NCI-H1436 treated with DMSO at 0.1 percent for 48 hours (cell line): Measurements from ENCODE around the gene SSBP2.
"Not testable (repeated sequence)": the region's sequence is repeated elsewhere in the genome, so short reads cannot be mapped to it uniquely, and the experiment has no call there.

ENCODE experiments used
- DNase-seq: peaks from one replicate; lab custom pipeline; 2025; lab: John Stamatoyannopoulos, UW

Gene SSBP2

GRCh38 chr5:81428446-81428845, 322.5 kb downstream of the SSBP2 start:
- no peak for DNase-seq

GRCh38 chr5:81427566-81427965, 323.3 kb downstream of the SSBP2 start:
- DNase-seq = no peak

GRCh38 chr5:81426359-81427030, 324.4 kb downstream of the SSBP2 start:
- DNase-seq = no peak

DNA sequence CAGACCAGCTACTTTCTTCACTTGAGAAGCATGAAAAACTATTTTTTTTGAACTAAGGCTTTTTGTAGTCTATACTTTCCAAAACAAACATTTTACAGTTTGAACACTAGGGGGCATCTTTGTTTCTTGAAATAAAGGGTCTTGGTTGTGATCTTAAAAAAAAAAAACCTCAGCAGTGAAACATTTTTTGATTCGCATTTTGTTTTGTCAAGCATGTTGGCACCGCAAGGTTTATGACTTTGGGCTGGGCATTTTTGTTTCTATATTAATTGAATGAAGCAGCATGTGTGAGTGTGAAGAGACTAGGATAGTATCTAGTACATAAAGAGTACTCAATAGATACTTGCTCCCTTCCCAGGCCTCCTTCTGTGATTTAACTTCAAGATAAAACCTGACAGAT, 325.3 kb downstream of the SSBP2 start:
- DNase-seq = no peak

GRCh38 chr5:81424728-81425127, 326.2 kb downstream of the SSBP2 start:
- DNase-seq = no peak

DNA sequence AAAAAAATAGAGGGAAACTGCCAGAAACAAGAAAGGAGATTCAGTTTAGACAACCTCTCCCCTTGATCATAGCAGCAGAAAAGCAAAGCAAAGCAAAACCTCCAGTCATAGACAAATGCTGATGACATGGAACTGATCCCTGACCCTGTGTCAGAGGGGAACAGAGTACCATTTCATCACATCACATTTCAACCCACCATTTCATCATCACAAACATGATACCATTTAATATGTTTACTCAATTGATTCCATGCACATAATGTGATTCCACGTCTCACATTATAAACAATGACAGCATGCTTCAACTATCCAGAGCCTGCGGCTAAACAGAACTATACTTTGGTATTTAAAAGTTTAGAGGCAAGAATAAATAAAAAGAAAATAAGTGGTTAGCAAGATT, 328.2 kb downstream of the SSBP2 start:
- DNase-seq = no peak

DNA sequence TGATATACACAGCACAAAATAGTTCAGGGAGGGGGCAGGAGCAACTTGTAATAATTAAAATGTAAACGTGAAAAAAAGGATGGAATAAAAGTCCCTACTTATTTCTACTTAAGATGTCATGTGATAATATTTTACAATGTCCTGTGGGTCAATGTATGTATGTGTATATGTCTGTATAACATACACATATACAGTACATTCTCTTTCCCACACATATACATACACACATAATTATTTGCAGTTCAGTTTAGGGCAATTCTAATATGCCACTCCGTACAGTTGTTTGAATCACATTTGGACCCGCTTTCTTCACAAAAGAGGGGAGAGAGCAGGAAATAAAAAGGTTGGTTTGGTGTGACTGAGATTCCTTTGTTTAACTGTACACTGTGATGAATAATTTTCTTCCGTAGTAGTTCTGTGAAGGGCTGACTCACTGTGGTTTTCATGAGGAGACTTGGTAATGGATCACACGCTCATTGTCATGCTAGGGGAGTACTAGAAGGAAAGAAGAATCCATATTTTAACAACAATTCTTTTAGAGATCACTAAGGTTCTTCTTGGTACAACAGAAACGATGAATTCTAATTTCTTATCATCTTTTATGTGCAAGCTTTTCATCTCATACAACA, 330.7 kb downstream of the SSBP2 start:
- no peak for DNase-seq

GRCh38 chr5:81418606-81419005, 332.3 kb downstream of the SSBP2 start:
- no peak for DNase-seq

DNA sequence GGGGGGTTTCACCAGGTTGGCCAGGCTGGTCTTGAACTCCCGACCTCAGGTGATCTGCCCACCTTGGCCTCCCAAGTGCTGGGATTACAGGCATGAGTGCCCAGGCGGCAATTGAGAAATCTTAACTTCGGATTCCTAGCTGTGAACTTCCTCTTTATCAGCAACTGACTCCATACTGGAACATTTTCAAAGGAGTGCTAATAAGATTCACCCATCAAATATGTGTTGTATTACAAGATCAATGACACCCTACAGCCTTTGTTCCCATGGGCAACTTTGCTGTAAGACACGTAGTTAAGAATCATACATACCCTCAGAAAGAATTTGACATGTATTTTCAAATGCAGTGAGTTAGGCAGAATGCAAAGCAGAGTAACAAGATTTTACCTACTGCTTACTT, 333.8 kb downstream of the SSBP2 start:
- no peak for DNase-seq

GRCh38 chr5:81409896-81410295, 341.0 kb downstream of the SSBP2 start:
- DNase-seq = no peak

- DNase-seq = no peak
Measured at GRCh38 chr5:81409361-81409760, 341.5 kb downstream of the SSBP2 start.

GRCh38 chr5:81408496-81408895, 342.4 kb downstream of the SSBP2 start:
- no peak for DNase-seq

DNA sequence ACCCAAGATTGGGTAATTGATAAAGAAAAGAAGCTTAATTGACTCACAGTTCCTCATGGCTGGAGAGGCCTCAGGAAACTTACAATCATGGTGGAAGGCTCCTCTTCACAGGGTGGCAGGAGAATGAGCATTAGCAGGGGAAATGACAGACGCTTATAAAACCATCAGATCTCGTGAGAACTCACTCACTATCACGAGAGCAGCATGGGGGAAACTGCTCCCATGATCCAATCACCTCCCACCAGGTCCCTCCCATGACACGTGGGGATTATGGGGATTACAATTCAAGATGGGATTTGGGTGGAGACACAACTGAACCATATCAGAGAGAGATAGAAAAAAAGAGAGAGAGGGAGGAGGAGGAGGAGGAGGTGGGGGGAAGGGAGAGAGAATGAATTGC, 343.1 kb downstream of the SSBP2 start:
- DNase-seq = not testable (repeated sequence)

DNA sequence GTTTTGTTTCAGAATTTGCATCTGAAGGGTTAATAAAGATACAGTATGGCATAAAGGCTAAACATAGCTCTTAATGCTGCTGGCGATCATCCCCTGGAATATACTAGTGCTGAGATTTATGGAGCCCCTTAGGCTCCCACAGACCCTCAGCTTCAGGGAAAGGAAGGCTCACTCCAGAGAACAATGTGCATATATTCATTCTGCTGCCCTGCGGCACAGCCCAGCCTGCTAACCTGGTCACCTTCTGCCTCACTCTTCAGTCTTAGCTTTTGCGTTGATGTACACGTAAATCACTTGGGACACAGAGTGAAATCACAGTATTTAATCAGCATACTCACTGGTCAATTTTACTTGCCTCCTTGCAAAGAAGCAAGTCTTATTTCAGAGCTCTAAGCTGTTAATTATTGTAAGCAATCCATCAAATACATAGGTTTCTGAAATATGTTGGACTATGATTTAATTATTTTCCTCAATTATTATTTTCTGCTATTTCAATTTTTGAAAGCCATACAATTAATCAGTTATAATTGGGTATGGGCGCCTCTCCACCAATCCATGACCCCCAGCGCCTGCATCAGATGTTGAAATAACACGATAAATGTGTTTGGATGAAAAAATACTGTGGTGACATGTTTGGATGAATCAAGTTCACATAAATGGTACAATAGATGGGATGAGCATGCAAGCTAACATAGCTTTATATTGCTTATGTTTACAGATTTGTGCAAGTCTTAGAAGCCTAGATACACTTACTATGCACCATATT, 345.6 kb downstream of the SSBP2 start:
- no peak for DNase-seq

DNA sequence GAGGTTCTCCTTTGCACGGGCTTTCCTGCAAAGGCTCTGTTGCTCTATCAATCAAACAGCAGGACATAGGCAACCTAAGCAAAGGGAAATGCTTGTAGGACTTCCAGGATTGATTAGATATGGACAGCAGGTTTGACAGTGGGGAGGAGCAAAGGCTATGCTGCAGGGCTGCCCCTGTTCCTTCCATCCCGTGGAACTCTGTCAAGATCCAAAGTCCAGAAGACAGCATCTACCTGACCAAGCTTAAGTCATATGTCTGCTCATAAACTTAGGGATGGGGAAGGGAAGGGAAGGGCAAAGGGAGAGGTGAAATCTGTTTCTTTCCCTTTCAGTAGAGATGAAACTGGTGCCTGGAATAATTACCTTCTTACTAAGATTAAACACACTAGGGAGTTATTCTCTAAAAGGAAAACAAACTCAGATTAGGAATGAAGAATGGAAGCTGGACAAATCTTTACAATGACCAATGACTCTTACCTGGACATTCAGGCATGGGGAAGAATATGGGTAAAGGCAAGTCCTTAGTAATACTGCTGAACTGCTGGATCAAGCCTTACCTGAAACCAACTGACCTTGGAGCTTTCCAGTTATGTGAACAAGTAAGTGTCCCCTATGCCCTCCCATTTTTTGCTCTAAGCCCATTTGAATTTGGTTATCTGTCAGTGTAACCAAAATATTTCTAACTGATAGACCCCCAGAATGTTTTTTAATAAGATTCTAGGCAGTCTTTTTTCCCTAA, 348.5 kb downstream of the SSBP2 start:
- no peak for DNase-seq

GRCh38 chr5:81401266-81401665, 349.6 kb downstream of the SSBP2 start:
- no peak for DNase-seq

- DNase-seq = no peak
Measured at GRCh38 chr5:81400375-81400774, 350.5 kb downstream of the SSBP2 start.

- DNase-seq = no peak
Measured at GRCh38 chr5:81398741-81399140, 352.2 kb downstream of the SSBP2 start.

DNA sequence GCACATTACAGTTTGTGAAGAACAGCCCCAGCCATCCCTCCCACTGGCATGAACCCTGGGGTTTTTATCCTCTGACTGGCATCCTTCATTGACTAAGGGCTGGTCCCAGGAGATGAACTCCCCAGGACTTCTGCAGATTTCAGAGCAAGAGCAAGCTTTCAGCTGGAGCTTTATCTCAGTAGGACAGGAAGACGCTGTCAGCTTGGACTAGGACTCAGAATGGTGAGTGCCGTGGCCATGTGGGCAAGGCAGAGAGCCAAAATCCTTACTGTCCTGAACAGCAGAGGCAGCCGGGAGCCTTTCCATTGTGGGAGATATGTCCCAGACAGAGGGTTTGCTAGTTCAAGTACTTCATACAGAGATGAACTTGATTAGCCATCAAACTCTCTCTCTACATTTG, 353.7 kb downstream of the SSBP2 start:
- no peak for DNase-seq

- no peak for DNase-seq
Measured at GRCh38 chr5:81395262-81395661, 355.6 kb downstream of the SSBP2 start.

DNA sequence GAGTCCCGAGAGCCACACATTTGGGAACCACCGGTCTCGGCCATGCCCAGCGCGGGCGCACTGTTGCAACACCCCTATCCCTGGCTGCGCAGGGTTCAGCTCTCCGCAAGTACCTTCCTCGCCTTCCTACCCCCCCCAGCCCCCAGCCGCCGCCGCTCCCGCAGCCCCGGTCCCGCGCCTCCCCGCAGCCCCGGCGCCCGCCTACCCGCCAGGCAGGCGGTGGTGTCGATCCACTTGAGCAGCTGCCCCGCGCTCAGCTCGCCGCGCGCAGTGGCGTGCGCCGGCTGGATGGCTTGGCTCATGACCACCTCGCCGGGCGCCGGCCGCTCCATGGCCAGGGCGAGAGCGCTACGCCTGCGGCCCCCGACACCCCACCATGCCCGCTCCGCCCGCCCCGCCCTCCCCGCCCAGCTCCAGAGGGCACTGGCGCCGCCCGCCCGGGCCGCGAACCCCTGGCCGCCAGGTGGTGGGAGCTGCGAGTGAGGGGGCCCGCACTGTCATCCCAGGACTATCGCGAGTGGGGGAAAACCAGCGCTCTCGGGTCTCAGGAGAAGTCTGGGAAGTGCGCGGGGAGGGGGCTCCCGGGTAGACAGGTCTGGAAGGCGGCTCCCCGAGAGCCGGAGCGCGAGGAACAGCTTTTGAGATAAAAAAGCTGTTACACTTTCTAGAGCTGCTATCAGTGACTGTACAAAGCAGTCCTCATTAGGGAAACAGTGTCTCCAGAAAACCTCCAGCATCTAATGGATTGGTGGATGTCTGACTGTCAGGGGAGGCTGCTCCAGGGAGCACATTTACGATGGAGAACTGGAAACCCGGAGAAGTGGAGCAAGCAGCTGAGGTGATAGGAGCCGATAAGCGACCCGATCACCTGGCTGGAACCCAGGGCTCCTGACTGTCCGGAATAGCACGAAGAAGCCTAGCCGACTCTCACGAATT, 356.8 kb downstream of the SSBP2 start, which contains the start of gene ACOT12:
ACOT12 (minus strand) TSS at position 352 of the 936 bp plus-strand sequence; CDS start at position 332, 20 bp downstream.
- no peak for DNase-seq
